Karpas-422 (cell line): ENCODE results near the gene KAT2A. TPM values are rescaled to one million over a fixed set of nuclear protein-coding genes. Genes with fewer than 3 reads are reported as not detected.

Experiments
- DNase-seq: peaks from one replicate; pipeline ENCODE4 v3.0.0-alpha.2; 2015
- H2AFZ ChIP-seq: fragments of 200-600 bp; sonication (generic); 2 replicates; pipeline ENCODE4 v1.6.1; 2014; ENCODE audit warnings: antibody characterized with exemption, low read length, mixed read lengths
- H3K27ac ChIP-seq: fragments of 200-600 bp; sonication (generic); 2 replicates; pipeline ENCODE4 v1.5.1; 2014; ENCODE audit warnings: mild to moderate bottlenecking, low read length, moderate library complexity
- H3K27me3 ChIP-seq: fragments of 200-600 bp; sonication (generic); 2 replicates; pipeline ENCODE4 v1.6.1; 2014; ENCODE audit warnings: low read length, mixed read lengths
- H3K36me3 ChIP-seq: fragments of 200-600 bp; sonication (generic); 2 replicates; pipeline ENCODE4 v1.6.1; 2014; ENCODE audit warnings: low read length, mixed read lengths; ENCODE audit not compliant: insufficient read depth
- H3K4me1 ChIP-seq: fragments of 200-600 bp; sonication (generic); 2 replicates; pipeline ENCODE4 v1.6.1; 2014; ENCODE audit warnings: mild to moderate bottlenecking, low read length, mixed read lengths
- H3K4me2 ChIP-seq: fragments of 200-600 bp; sonication (generic); 2 replicates; pipeline ENCODE4 v1.6.1; 2014; ENCODE audit warnings: low read length, low read depth, mild to moderate bottlenecking; ENCODE audit not compliant: poor library complexity, severe bottlenecking
- H3K4me3 ChIP-seq: fragments of 200-600 bp; sonication (generic); 2 replicates; pipeline ENCODE4 v1.5.1; 2014; ENCODE audit warnings: mild to moderate bottlenecking, antibody characterized with exemption, low read length, mixed read lengths
- H3K79me2 ChIP-seq: fragments of 200-600 bp; sonication (generic); 2 replicates; pipeline ENCODE4 v1.6.1; 2014; ENCODE audit warnings: mild to moderate bottlenecking, low read length, mixed read lengths
- H3K9ac ChIP-seq: fragments of 200-600 bp; sonication (generic); 2 replicates; pipeline ENCODE4 v1.6.0; 2014; ENCODE audit warnings: low read length
- H3K9me2 ChIP-seq: fragments of 200-600 bp; sonication (generic), shearing (Covaris generic); replicated peaks from 2 replicates; pipeline ENCODE4 v1.6.0; 2014; ENCODE audit warnings: mild to moderate bottlenecking, low read length, moderate library complexity; ENCODE audit not compliant: insufficient read depth
- H3K9me3 ChIP-seq: fragments of 300-700, 200-600 bp; sonication (generic); 2 replicates; pipeline ENCODE4 v1.6.1; 2014; ENCODE audit warnings: low read length, mixed read lengths
- H4K20me1 ChIP-seq: fragments of 200-600 bp; sonication (generic); 2 replicates; pipeline ENCODE4 v1.6.1; 2014; ENCODE audit warnings: mild to moderate bottlenecking, antibody characterized with exemption, low read length, low read depth; ENCODE audit not compliant: insufficient read depth
- total RNA-seq: library from RNA; depleted of rRNA; stranded (reverse); fragments of >200 nt; shearing (Covaris generic); gene quantifications from 2 replicates; pipeline ENCODE4 v1.2.3, GENCODE V29; 2014; ENCODE audit warnings: low replicate concordance; rRNA removed

KAT2A gene
- total RNA-seq, 1 experiment from 2014 or later: 26.7 TPM

GRCh38 chr17:42072323-42073187, 48.6 kb downstream of the KAT2A start:
- Histone ChIP-seq H3K9ac (no peak overlapping the region), H3K36me3 (no peaks in the 10 kb centered on the region), H4K20me1 (no peaks in the 10 kb centered on the region), H3K27ac (no peak overlapping the region), H3K9me3 (no peaks in the 10 kb centered on the region), H3K4me3 (no peak overlapping the region), H3K4me2 (no peak overlapping the region), H3K4me1 (no peaks in the 10 kb centered on the region), H3K27me3 (no peaks in the 10 kb centered on the region), H3K79me2 (no peaks in the 10 kb centered on the region), H3K9me2 (no peaks in the 10 kb centered on the region), H2AFZ (no peak overlapping the region)
- no peak for DNase-seq

GRCh38 chr17:42071810-42072209, 49.4 kb downstream of the KAT2A start:
- no peak overlapping the region for H2AFZ ChIP-seq
- DNase-seq: no peak
- H3K4me2 ChIP-seq: no peak overlapping the region
- no peaks in the 10 kb centered on the region for H3K79me2 ChIP-seq
- H3K36me3 ChIP-seq: no peaks in the 10 kb centered on the region
- H3K9me3 ChIP-seq: no peaks in the 10 kb centered on the region
- H3K4me1 ChIP-seq: no peaks in the 10 kb centered on the region
- no peaks in the 10 kb centered on the region for H3K27me3 ChIP-seq
- H3K4me3 ChIP-seq: no peak overlapping the region
- H4K20me1 ChIP-seq: no peaks in the 10 kb centered on the region
- no peak overlapping the region for H3K9ac ChIP-seq
- no peaks in the 10 kb centered on the region for H3K9me2 ChIP-seq
- H3K27ac ChIP-seq: no peak overlapping the region

GRCh38 chr17:42068979-42069378, 52.2 kb downstream of the KAT2A start:
- Histone ChIP-seq H3K79me2 (no peaks in the 10 kb centered on the region), H4K20me1 (no peaks in the 10 kb centered on the region), H3K9me2 (no peaks in the 10 kb centered on the region), H3K4me3 (no peak overlapping the region), H3K27me3 (no peaks in the 10 kb centered on the region), H3K9ac (no peak overlapping the region), H3K4me1 (peaks cover 2% of the 10 kb centered on the region; the same call in 1 of the 2 replicates), H2AFZ (no peak overlapping the region), H3K36me3 (no peaks in the 10 kb centered on the region), H3K27ac (no peak overlapping the region), H3K4me2 (no peak overlapping the region), H3K9me3 (no peaks in the 10 kb centered on the region)
- DNase-seq: no peak

GRCh38 chr17:42067371-42068091, 53.6 kb downstream of the KAT2A start:
- Histone ChIP-seq H4K20me1 (no peaks in the 10 kb centered on the region), H3K27me3 (no peaks in the 10 kb centered on the region), H3K36me3 (no peaks in the 10 kb centered on the region), H3K4me3 (no peak overlapping the region), H3K9me2 (no peaks in the 10 kb centered on the region), H3K9me3 (no peaks in the 10 kb centered on the region), H3K27ac (no peak overlapping the region), H3K79me2 (no peaks in the 10 kb centered on the region), H3K4me2 (no peak overlapping the region), H2AFZ (no peak overlapping the region), H3K9ac (no peak overlapping the region), H3K4me1 (peaks cover 8% of the 10 kb centered on the region)
- peak; percentile 86 for DNase-seq

- H3K27me3 ChIP-seq: no peaks in the 10 kb centered on the region
- H2AFZ ChIP-seq: no peak overlapping the region
- no peaks in the 10 kb centered on the region for H3K79me2 ChIP-seq
- H3K9me2 ChIP-seq: no peaks in the 10 kb centered on the region
- H3K9me3 ChIP-seq: no peaks in the 10 kb centered on the region
- H3K36me3 ChIP-seq: no peaks in the 10 kb centered on the region
- H3K4me3 ChIP-seq: no peak overlapping the region
- no peaks in the 10 kb centered on the region for H4K20me1 ChIP-seq
- peaks cover 8% of the 10 kb centered on the region for H3K4me1 ChIP-seq
- no peak overlapping the region for H3K9ac ChIP-seq
- DNase-seq: no peak
- H3K27ac ChIP-seq: no peak overlapping the region
- no peak overlapping the region for H3K4me2 ChIP-seq
Observed at GRCh38 chr17:42065201-42065600, 56.0 kb downstream of the KAT2A start.

Other genes starting within 250 kb of the KAT2A start
- 173 and 212 TPM in 2 replicates for gene ACLY, start 202.4 kb downstream of the KAT2A start, total RNA-seq
- gene ODAD4, start 190.8 kb downstream of the KAT2A start, total RNA-seq: 0.67 and 1.0 TPM in 2 replicates
- gene CNP, start 154.6 kb downstream of the KAT2A start, total RNA-seq: 41.3 and 79.1 TPM in 2 replicates
- 56.1 and 64.1 TPM in 2 replicates for gene DNAJC7, start 103.9 kb downstream of the KAT2A start, total RNA-seq
- gene NKIRAS2, start 101.3 kb downstream of the KAT2A start, total RNA-seq: 28.4 and 44.9 TPM in 2 replicates
- not detected in 2 replicates for gene C17orf113, start 70.8 kb downstream of the KAT2A start, total RNA-seq
- gene ZNF385C, start 22.9 kb downstream of the KAT2A start, total RNA-seq: not detected in 2 replicates
- gene DHX58, start 8.7 kb downstream of the KAT2A start, total RNA-seq: 12.6 and 20.3 TPM in 2 replicates
- 0.29 and 0.37 TPM in 2 replicates for gene HSPB9, start 1.4 kb upstream of the KAT2A start, total RNA-seq
- gene RAB5C, start 33.6 kb upstream of the KAT2A start, total RNA-seq: 56.9 and 59.5 TPM in 2 replicates
- 0.04 TPM in 1 of 2 replicates, not detected in the other for gene KCNH4, start 59.8 kb upstream of the KAT2A start, total RNA-seq
- gene HCRT, start 64.1 kb upstream of the KAT2A start, total RNA-seq: not detected in 2 replicates
- gene GHDC, start 73.1 kb upstream of the KAT2A start, total RNA-seq: 14.9 and 28.8 TPM in 2 replicates
- 110 and 142 TPM in 2 replicates for gene STAT5B, start 155.0 kb upstream of the KAT2A start, total RNA-seq
- gene STAT5A, start 167.1 kb upstream of the KAT2A start, total RNA-seq: 62.3 and 160 TPM in 2 replicates